ENCODE data around the gene GNAO1.
A peak's percentile ranks its signal among the peaks of the same experiment; 100 is the strongest.

DNA sequence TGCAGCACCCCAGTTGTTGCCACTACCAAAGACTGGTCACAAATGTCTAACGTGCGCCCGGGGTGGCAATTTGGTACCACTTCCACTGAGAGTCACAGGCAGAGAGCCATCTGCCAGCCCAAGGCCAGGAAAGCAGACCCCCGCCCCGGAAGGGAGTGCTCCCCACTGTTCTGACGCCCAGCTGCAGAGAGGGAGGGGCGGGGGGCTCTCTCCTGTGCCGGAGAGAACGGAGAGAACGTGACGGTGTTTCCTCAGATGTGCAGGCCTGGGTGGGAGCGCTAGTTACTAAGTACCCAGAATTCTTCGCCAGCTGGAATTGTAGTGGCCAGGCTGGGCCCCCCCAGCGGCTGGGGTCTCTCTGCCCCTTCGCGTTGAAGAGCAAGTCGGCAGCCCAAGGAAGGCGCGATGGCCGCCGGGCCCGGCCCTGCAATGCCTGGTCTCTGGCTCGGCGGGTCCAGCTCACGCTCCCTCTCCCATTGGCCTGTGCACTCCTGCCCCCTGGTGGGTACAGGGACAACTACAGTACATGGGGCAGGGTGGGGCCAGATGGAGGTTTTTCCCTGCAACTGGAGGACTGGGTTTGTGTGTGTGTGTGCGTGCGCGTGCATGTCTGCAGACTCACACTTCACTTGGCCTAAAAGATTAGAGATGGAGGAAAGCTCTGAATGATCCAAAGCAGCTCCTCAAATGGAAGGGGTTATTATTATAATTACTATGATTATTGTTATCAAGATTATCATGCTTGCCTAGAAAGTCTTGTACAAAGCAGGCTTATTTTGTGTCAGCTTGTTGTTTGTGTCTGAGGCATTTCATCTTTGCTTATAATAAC is 126.9 kb downstream of the GNAO1 start:
- TF ChIP-seq, protein P1, sequence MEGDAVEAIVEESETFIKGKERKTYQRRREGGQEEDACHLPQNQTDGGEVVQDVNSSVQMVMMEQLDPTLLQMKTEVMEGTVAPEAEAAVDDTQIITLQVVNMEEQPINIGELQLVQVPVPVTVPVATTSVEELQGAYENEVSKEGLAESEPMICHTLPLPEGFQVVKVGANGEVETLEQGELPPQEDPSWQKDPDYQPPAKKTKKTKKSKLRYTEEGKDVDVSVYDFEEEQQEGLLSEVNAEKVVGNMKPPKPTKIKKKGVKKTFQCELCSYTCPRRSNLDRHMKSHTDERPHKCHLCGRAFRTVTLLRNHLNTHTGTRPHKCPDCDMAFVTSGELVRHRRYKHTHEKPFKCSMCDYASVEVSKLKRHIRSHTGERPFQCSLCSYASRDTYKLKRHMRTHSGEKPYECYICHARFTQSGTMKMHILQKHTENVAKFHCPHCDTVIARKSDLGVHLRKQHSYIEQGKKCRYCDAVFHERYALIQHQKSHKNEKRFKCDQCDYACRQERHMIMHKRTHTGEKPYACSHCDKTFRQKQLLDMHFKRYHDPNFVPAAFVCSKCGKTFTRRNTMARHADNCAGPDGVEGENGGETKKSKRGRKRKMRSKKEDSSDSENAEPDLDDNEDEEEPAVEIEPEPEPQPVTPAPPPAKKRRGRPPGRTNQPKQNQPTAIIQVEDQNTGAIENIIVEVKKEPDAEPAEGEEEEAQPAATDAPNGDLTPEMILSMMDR (tag by site-specific recombination; IDR thresholded peaks at IDR 0.05) = peak; percentile 85
- TF ChIP-seq ZNF658 (tag by site-specific recombination; IDR thresholded peaks at IDR 0.05) (no peak), ZBTB49 (tag by site-specific recombination; IDR thresholded peaks at IDR 0.05; ENCODE audit: low read depth) (no peak), ZNF121 (tag by site-specific recombination; IDR thresholded peaks at IDR 0.05) (no peak), EGR2 (tag by site-specific recombination; IDR thresholded peaks at IDR 0.05; ENCODE audit: low read depth) (no peak), MYNN (tag by site-specific recombination; IDR thresholded peaks at IDR 0.05; ENCODE audit: borderline replicate concordance) (no peak), ZNF701 (tag by site-specific recombination; IDR thresholded peaks at IDR 0.05) (no peak), TCF7L2 (IDR thresholded peaks at IDR 0.05; ENCODE audit: borderline replicate concordance, low read depth, low read length) (no peak)
- TF ChIP-seq, protein P2, sequence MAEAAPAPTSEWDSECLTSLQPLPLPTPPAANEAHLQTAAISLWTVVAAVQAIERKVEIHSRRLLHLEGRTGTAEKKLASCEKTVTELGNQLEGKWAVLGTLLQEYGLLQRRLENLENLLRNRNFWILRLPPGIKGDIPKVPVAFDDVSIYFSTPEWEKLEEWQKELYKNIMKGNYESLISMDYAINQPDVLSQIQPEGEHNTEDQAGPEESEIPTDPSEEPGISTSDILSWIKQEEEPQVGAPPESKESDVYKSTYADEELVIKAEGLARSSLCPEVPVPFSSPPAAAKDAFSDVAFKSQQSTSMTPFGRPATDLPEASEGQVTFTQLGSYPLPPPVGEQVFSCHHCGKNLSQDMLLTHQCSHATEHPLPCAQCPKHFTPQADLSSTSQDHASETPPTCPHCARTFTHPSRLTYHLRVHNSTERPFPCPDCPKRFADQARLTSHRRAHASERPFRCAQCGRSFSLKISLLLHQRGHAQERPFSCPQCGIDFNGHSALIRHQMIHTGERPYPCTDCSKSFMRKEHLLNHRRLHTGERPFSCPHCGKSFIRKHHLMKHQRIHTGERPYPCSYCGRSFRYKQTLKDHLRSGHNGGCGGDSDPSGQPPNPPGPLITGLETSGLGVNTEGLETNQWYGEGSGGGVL (tag by site-specific recombination; IDR thresholded peaks at IDR 0.05) = no peak
- TF ChIP-seq, protein P3, sequence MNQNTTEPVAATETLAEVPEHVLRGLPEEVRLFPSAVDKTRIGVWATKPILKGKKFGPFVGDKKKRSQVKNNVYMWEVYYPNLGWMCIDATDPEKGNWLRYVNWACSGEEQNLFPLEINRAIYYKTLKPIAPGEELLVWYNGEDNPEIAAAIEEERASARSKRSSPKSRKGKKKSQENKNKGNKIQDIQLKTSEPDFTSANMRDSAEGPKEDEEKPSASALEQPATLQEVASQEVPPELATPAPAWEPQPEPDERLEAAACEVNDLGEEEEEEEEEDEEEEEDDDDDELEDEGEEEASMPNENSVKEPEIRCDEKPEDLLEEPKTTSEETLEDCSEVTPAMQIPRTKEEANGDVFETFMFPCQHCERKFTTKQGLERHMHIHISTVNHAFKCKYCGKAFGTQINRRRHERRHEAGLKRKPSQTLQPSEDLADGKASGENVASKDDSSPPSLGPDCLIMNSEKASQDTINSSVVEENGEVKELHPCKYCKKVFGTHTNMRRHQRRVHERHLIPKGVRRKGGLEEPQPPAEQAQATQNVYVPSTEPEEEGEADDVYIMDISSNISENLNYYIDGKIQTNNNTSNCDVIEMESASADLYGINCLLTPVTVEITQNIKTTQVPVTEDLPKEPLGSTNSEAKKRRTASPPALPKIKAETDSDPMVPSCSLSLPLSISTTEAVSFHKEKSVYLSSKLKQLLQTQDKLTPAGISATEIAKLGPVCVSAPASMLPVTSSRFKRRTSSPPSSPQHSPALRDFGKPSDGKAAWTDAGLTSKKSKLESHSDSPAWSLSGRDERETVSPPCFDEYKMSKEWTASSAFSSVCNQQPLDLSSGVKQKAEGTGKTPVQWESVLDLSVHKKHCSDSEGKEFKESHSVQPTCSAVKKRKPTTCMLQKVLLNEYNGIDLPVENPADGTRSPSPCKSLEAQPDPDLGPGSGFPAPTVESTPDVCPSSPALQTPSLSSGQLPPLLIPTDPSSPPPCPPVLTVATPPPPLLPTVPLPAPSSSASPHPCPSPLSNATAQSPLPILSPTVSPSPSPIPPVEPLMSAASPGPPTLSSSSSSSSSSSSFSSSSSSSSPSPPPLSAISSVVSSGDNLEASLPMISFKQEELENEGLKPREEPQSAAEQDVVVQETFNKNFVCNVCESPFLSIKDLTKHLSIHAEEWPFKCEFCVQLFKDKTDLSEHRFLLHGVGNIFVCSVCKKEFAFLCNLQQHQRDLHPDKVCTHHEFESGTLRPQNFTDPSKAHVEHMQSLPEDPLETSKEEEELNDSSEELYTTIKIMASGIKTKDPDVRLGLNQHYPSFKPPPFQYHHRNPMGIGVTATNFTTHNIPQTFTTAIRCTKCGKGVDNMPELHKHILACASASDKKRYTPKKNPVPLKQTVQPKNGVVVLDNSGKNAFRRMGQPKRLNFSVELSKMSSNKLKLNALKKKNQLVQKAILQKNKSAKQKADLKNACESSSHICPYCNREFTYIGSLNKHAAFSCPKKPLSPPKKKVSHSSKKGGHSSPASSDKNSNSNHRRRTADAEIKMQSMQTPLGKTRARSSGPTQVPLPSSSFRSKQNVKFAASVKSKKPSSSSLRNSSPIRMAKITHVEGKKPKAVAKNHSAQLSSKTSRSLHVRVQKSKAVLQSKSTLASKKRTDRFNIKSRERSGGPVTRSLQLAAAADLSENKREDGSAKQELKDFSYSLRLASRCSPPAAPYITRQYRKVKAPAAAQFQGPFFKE (tag by site-specific recombination; IDR thresholded peaks at IDR 0.05; ENCODE audit: borderline replicate concordance) = no peak

Measured in HEK293 (cell line).